Activated CD4-positive, alpha-beta T cell treated with anti-CD3 and anti-CD28 coated beads for 1 hour (primary cell): ENCODE results near the gene RABEP1.
A peak's percentile ranks its signal among the peaks of the same experiment; 100 is the strongest.

Experiments
- DNase-seq: peaks from one replicate; pipeline ENCODE4 v3.0.0-alpha.2; 2020

The RABEP1 gene

GRCh38 chr17:5362162-5362811 lies 80.2 kb downstream of the RABEP1 start:
- no peak for DNase-seq

- DNase-seq: no peak
These were observed 82.1 kb downstream of the RABEP1 start for GRCh38 chr17:5364156-5364555.

GRCh38 chr17:5364696-5365095 lies 82.6 kb downstream of the RABEP1 start:
- DNase-seq: no peak

- DNase-seq: no peak
These were observed 83.7 kb downstream of the RABEP1 start for GRCh38 chr17:5365831-5366230.

GRCh38 chr17:5370411-5370810 lies 88.3 kb downstream of the RABEP1 start:
- DNase-seq: no peak

GRCh38 chr17:5373112-5373511 lies 91.0 kb downstream of the RABEP1 start:
- no peak for DNase-seq

- no peak for DNase-seq
These were observed 96.6 kb downstream of the RABEP1 start for GRCh38 chr17:5378566-5379207.

GRCh38 chr17:5379351-5380107 lies 97.4 kb downstream of the RABEP1 start:
- no peak for DNase-seq

- no peak for DNase-seq
These were observed 98.5 kb downstream of the RABEP1 start for GRCh38 chr17:5380491-5381135.

GRCh38 chr17:5381542-5381941 lies 99.5 kb downstream of the RABEP1 start:
- DNase-seq: no peak

GRCh38 chr17:5391678-5392077 lies 109.6 kb downstream of the RABEP1 start:
- no peak for DNase-seq

- no peak for DNase-seq
These were observed 114.5 kb downstream of the RABEP1 start for GRCh38 chr17:5396612-5397011.

- DNase-seq: no peak
These were observed 117.7 kb downstream of the RABEP1 start for GRCh38 chr17:5399767-5400166.

- DNase-seq: no peak
These were observed 123.3 kb downstream of the RABEP1 start for GRCh38 chr17:5405400-5405799.

- DNase-seq: no peak
These were observed 126.1 kb downstream of the RABEP1 start for GRCh38 chr17:5408186-5408585.

- no peak for DNase-seq
These were observed 128.6 kb downstream of the RABEP1 start for GRCh38 chr17:5410594-5411272.

- DNase-seq: no peak
These were observed 131.6 kb downstream of the RABEP1 start for GRCh38 chr17:5413682-5414081.

- DNase-seq: no peak
These were observed 134.8 kb downstream of the RABEP1 start for GRCh38 chr17:5416901-5417300.

GRCh38 chr17:5418858-5419355 lies 136.8 kb downstream of the RABEP1 start:
- DNase-seq: peak; percentile 31

- peak; percentile 93 for DNase-seq
These were observed 137.4 kb downstream of the RABEP1 start, which contains the start of gene NUP88 for GRCh38 chr17:5419356-5419958. TSS of gene NUP88 (minus strand) at chr17:5419662. CDS start at chr17:5419650, 12 bp downstream.

- DNase-seq: peak; percentile 74
These were observed 138.0 kb downstream of the RABEP1 start, which contains the start of gene RPAIN for GRCh38 chr17:5419959-5420653. TSS of gene RPAIN (plus strand) at chr17:5420182. CDS start at chr17:5420211, 29 bp downstream.
